ENCODE data around the gene SLU7. TPM values are rescaled to one million over a fixed set of nuclear protein-coding genes. Genes with fewer than 3 reads are reported as not detected.

SLU7 gene
- total and polyA plus RNA-seq, 9 of the 15 experiments (the other 6 are each of a cell fraction or from before 2014, with no cell fraction given) = 42.1 to 65.7 (median 54.8) TPM

GRCh38 chr5:160399402-160400353 lies 19.2 kb downstream of the SLU7 start, which contains the start of gene FAM200C (continued):
- TF ChIP-seq SOX6 (IDR thresholded peaks at IDR 0.05) (peak; percentile 42; the same call in 1 of the 2 replicates), ZNF408 (CRISPR knock-in tag; IDR thresholded peaks at IDR 0.05; ENCODE audit: low read depth) (no peak), CBFA2T2 (conservative IDR thresholded peaks at IDR 0.05) (peak; percentile 49; the same call in 1 of the 2 replicates), POLR2B (IDR thresholded peaks at IDR 0.05; ENCODE audit: low read depth, partially characterized antibody) (peak; percentile 94), JUND (IDR thresholded peaks at IDR 0.05; ENCODE audit: borderline replicate concordance, low read depth, low read length) (no peak), JUND (tag; IDR thresholded peaks at IDR 0.05; ENCODE audit: borderline replicate concordance, low read depth, low read length) (0 out of 3 replicates have a peak, but pooled peaks have one; percentile 11), ZNF592 (IDR thresholded peaks at IDR 0.05) (peak; percentile 27; the same call in 1 of the 2 replicates), PURB (CRISPR knock-in tag; IDR thresholded peaks at IDR 0.05; ENCODE audit: low read depth) (no peak), HDAC2 (IDR thresholded peaks at IDR 0.05) (peak; percentile 71), TEAD4 (IDR thresholded peaks at IDR 0.05; ENCODE audit: low read length) (peak; percentile 40), TEAD4 (CRISPR knock-in tag; IDR thresholded peaks at IDR 0.05; ENCODE audit: borderline replicate concordance) (no peak), XRCC4 (IDR thresholded peaks at IDR 0.05; ENCODE audit: extremely low read depth, insufficient read depth, insufficient read length) (no peak), BRD9 (IDR thresholded peaks at IDR 0.05; ENCODE audit: low read depth, partially characterized antibody) (peak; percentile 54), CREB3L1 (IDR thresholded peaks at IDR 0.05; ENCODE audit: borderline replicate concordance, low read depth) (peak; percentile 84), ID3 (CRISPR knock-in tag; IDR thresholded peaks at IDR 0.05) (no peak), ID3 (tag; IDR thresholded peaks at IDR 0.05) (0 out of 2 replicates have a peak, but pooled peaks have one; percentile 67), LEF1 (IDR thresholded peaks at IDR 0.05) (no peak), BCL6 (CRISPR knock-in tag; IDR thresholded peaks at IDR 0.05) (no peak), ZC3H11A (IDR thresholded peaks at IDR 0.05; ENCODE audit: low read depth, low read length) (0 out of 2 replicates have a peak, but pooled peaks have one; percentile 10), POLR2AphosphoS2 (IDR thresholded peaks at IDR 0.05; ENCODE audit: low read length) (peak; percentile 86; the same call in 1 of the 2 replicates)
